SK-N-SH (cell line): ENCODE measurements around the gene PCDHB7. TPM values are rescaled to one million over a fixed set of nuclear protein-coding genes. Genes with fewer than 3 reads are reported as not detected.
"Not testable (repeated sequence)": the region's sequence is repeated elsewhere in the genome, so short reads cannot be mapped to it uniquely, and the experiment has no call there.

ENCODE experiments used
- CTCF ChIA-PET: fragments of 300-600, 350-600 bp; formaldehyde crosslinking; extraction: SDS; loops from one replicate; lab custom pipeline; 2021; lab: Yijun Ruan, JAX
- POLR2A ChIA-PET: fragments of 350-600 bp; sonication (Branson Sonifier 250); formaldehyde crosslinking; extraction: SDS; loops from one replicate; lab custom pipeline; 2020; ENCODE audit warnings: antibody characterized with exemption, inconsistent platforms; lab: Yijun Ruan, JAX
- DNase-seq: peaks from one replicate; pipeline ENCODE4 v3.0.0; 2012
- H2AFZ ChIP-seq: fragments of 200-600 bp; sonication (generic); 2 replicates; pipeline ENCODE4 v1.8.1; 2016; ENCODE audit warnings: antibody characterized with exemption, mild to moderate bottlenecking, low read depth
- H3F3A ChIP-seq: fragments of 200-600 bp; sonication (generic); replicated peaks from 2 replicates; pipeline ENCODE3; 2016; ENCODE audit warnings: antibody characterized with exemption, mild to moderate bottlenecking; ENCODE audit not compliant: insufficient read depth
- H3K27ac ChIP-seq, 2 experiments: fragments of 200-500 bp in 1 of 2; fragments of 200-600 bp in 1 of 2; sonication (Bioruptor generic) in 1 of 2; sonication (generic), shearing (Covaris generic) in 1 of 2; 2 replicates each; pipeline versions ENCODE4 v1.5.1 to v1.6.1; 2014 to 2016; ENCODE audit warnings: low read depth in 2 of 2, inconsistent platforms in 1 of 2, low read length in 1 of 2, mild to moderate bottlenecking in 1 of 2, mixed read lengths in 1 of 2
- H3K27me3 ChIP-seq: fragments of 200-600 bp; sonication (generic), shearing (Covaris generic); 2 replicates; pipeline ENCODE4 v1.6.1; 2016; ENCODE audit warnings: mixed run types; ENCODE audit not compliant: insufficient read depth
- H3K36me3 ChIP-seq, 2 experiments: fragments of 200-500 bp in 1 of 2; fragments of 200-600 bp in 1 of 2; sonication (Bioruptor generic) in 1 of 2; sonication (generic) in 1 of 2; replicated peaks in 1 of 2; 2 replicates each; pipeline versions ENCODE3 to v1.5.1; 2014 to 2016; ENCODE audit warnings: low read length in 1 of 2, mild to moderate bottlenecking in 1 of 2; ENCODE audit not compliant: insufficient read depth in 2 of 2, control insufficient read depth in 1 of 2
- H3K4me1 ChIP-seq, 2 experiments: fragments of 200-500 bp in 1 of 2; fragments of 200-600 bp in 1 of 2; sonication (Bioruptor generic) in 1 of 2; sonication (generic), shearing (Covaris generic) in 1 of 2; 2 replicates each; pipeline versions ENCODE4 v1.5.1 to v1.6.1; 2014 to 2016; ENCODE audit warnings: low read depth in 1 of 2, low read length in 1 of 2, mixed run types in 1 of 2; ENCODE audit not compliant: insufficient read depth in 2 of 2, control insufficient read depth in 1 of 2
- H3K4me2 ChIP-seq: fragments of 200-600 bp; sonication (generic), shearing (Covaris generic); 2 replicates; pipeline ENCODE4 v1.6.1; 2017; ENCODE audit warnings: mixed run types
- H3K4me3 ChIP-seq, 2 experiments: fragments of 200-500 bp in 1 of 2; fragments of 200-600 bp in 1 of 2; sonication (Bioruptor generic) in 1 of 2; sonication (generic), shearing (Covaris generic) in 1 of 2; 2 replicates each; pipeline versions ENCODE4 v1.5.1 to v1.8.1; 2014 to 2016; ENCODE audit warnings: low read depth in 2 of 2, inconsistent platforms in 1 of 2, low read length in 1 of 2, mild to moderate bottlenecking in 1 of 2, mixed read lengths in 1 of 2, moderate library complexity in 1 of 2
- H3K79me2 ChIP-seq: fragments of 200-600 bp; sonication (generic); 2 replicates; pipeline ENCODE4 v1.8.1; 2017; ENCODE audit warnings: mild to moderate bottlenecking; ENCODE audit not compliant: insufficient read depth
- H3K9ac ChIP-seq: fragments of 200-600 bp; sonication (generic); 2 replicates; pipeline ENCODE4 v1.6.1; 2017; ENCODE audit warnings: mixed run types
- H3K9me2 ChIP-seq: fragments of 200-600 bp; sonication (generic); 2 replicates; pipeline ENCODE4 v1.6.1; 2017; ENCODE audit warnings: mixed run types
- H3K9me3 ChIP-seq: fragments of 200-600 bp; sonication (generic); 2 replicates; pipeline ENCODE4 v1.6.1; 2017; ENCODE audit warnings: mixed run types, mild to moderate bottlenecking, moderate library complexity
- H4K20me1 ChIP-seq: fragments of 200-600 bp; sonication (generic); 2 replicates; pipeline ENCODE4 v1.6.1; 2017; ENCODE audit warnings: mild to moderate bottlenecking, mixed run types; ENCODE audit not compliant: insufficient read depth
- EP300 ChIP-seq, 2 experiments: IDR thresholded peaks; 2 replicates each; pipeline versions ENCODE4 v1.4.0 to v1.6.1; 2012; ENCODE audit warnings: borderline replicate concordance in 1 of 2, low read depth in 1 of 2, low read length in 1 of 2
- EZH2phosphoT487 ChIP-seq: fragments of 200-600 bp; sonication (generic); IDR thresholded peaks from 2 replicates; pipeline ENCODE4 v1.6.1; 2017; ENCODE audit warnings: low read depth, mixed run types, mild to moderate bottlenecking, antibody characterized with exemption, moderate library complexity, borderline replicate concordance
- FOSL2 ChIP-seq: IDR thresholded peaks from 2 replicates; pipeline ENCODE4 v1.4.0; 2012; ENCODE audit warnings: low read depth, mild to moderate bottlenecking, moderate library complexity, borderline replicate concordance
- FOXJ3 ChIP-seq: sonication (generic); formaldehyde crosslinking; IDR thresholded peaks from 2 replicates; pipeline ENCODE4 v1.5.1; 2020; ENCODE audit warnings: mild to moderate bottlenecking, missing genetic modification reagents
- FOXM1 ChIP-seq: IDR thresholded peaks from 2 replicates; pipeline ENCODE4 v1.4.0; 2012; ENCODE audit warnings: low read depth, mild to moderate bottlenecking
- GATA2 ChIP-seq: sonication (generic); formaldehyde crosslinking; IDR thresholded peaks from 2 replicates; pipeline ENCODE4 v1.5.0; 2020; ENCODE audit warnings: mild to moderate bottlenecking, missing genetic modification reagents
- JUND ChIP-seq: IDR thresholded peaks from 2 replicates; pipeline ENCODE4 v1.4.0; 2012
- MEF2A ChIP-seq: IDR thresholded peaks from 2 replicates; pipeline ENCODE4 v1.4.0; 2012; ENCODE audit warnings: low read depth, borderline replicate concordance
- RXRA ChIP-seq: IDR thresholded peaks from 2 replicates; pipeline ENCODE4 v1.4.0; 2012; ENCODE audit warnings: low read depth, mild to moderate bottlenecking, borderline replicate concordance
- YY1 ChIP-seq: IDR thresholded peaks from 2 replicates; pipeline ENCODE4 v1.4.0; 2012; ENCODE audit warnings: low read depth, mild to moderate bottlenecking
- WGBS: methylation state at CpG from one replicate; pipeline ENCODE4 v1.1.6; 2017; ENCODE audit warnings: low lambda C conversion rate; 5-methylcytosine and 5-hydroxymethylcytosine counted together
- polyA plus RNA-seq, 3 experiments: library from polyadenylated mRNA; depleted of rRNA; stranded (reverse); fragments of >200 nt; gene quantifications; 2 replicates each; pipeline ENCODE4 v1.2.3, GENCODE V29; 2012
- TF ChIP-seq, protein P1 (sequence below): IDR thresholded peaks from 2 replicates; pipeline ENCODE4 v1.6.1; 2012; ENCODE audit warnings: mild to moderate bottlenecking, low read depth, low read length, moderate library complexity
- TF ChIP-seq, protein P2 (sequence below): IDR thresholded peaks from 2 replicates; pipeline ENCODE4 v1.4.0; 2012; ENCODE audit warnings: low read depth, borderline replicate concordance
- TF ChIP-seq, protein P3 (sequence below): IDR thresholded peaks from 2 replicates; pipeline ENCODE4 v1.4.0; 2012; ENCODE audit warnings: low read depth
- TF ChIP-seq, protein P4 (sequence below): fragments of 150-350 bp; IDR thresholded peaks from 2 replicates; pipeline ENCODE4 v1.6.1; 2017; ENCODE audit warnings: antibody characterized with exemption, low read length, low read depth, borderline replicate concordance
- TF ChIP-seq, protein P5 (sequence below): fragments of 150-350 bp; IDR thresholded peaks from 2 replicates; pipeline ENCODE4 v1.6.1; 2016; ENCODE audit warnings: mild to moderate bottlenecking, low read depth, low read length
- TF ChIP-seq, protein P6 (sequence below): fragments of 200-600 bp; sonication (generic); IDR thresholded peaks from 2 replicates; pipeline ENCODE4 v1.6.1; 2017; ENCODE audit warnings: antibody characterized with exemption, mild to moderate bottlenecking, moderate library complexity

Gene PCDHB7
- polyA plus RNA-seq, 1 of the 3 experiments (the other 2 are of a cell fraction) = 1.7 TPM

DNA sequence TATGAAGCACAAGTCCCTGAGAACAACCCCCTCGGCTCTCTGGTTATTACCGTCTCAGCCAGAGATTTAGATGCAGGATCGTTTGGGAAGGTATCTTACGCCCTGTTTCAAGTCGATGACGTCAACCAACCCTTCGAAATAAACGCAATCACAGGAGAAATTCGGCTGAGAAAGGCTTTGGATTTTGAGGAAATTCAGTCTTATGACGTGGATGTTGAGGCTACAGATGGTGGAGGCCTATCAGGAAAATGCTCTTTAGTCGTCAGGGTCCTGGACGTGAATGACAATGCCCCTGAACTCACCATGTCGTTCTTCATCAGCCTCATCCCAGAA, 21.5 kb upstream of the PCDHB7 start:
- peaks cover 4% of the 10 kb centered on the region; the same call in 1 of the 2 replicates for H3K9me3 ChIP-seq
- DNase-seq = no peak
- no peak overlapping the region for H2AFZ ChIP-seq
- H3K9ac ChIP-seq = no peak overlapping the region
- no peaks in the 10 kb centered on the region for H3K4me1 ChIP-seq
- H4K20me1 ChIP-seq = no peaks in the 10 kb centered on the region
- no peaks in the 10 kb centered on the region for H3K9me2 ChIP-seq
- H3K27me3 ChIP-seq = no peaks in the 10 kb centered on the region
- H3K79me2 ChIP-seq = no peaks in the 10 kb centered on the region
- WGBS = 58% methylated on average over 13 of the region's 13 CpGs
- CTCF ChIA-PET = interaction anchor here (0.9 to 2.0 kb wide), 15 partner anchors 8 to 413 kb away, joined by 3 to 15 read pairs (median 7); partner anchors contain the start of genes PCDHA8, PCDHB14, PCDHB16 and PCDHB4
- peak overlapping the region; percentile 72; the same call in 1 of the 2 replicates for H3K4me2 ChIP-seq
- H3K27ac ChIP-seq = no peak overlapping the region
- POLR2A ChIA-PET = no interaction called here
- TF ChIP-seq, protein P1, sequence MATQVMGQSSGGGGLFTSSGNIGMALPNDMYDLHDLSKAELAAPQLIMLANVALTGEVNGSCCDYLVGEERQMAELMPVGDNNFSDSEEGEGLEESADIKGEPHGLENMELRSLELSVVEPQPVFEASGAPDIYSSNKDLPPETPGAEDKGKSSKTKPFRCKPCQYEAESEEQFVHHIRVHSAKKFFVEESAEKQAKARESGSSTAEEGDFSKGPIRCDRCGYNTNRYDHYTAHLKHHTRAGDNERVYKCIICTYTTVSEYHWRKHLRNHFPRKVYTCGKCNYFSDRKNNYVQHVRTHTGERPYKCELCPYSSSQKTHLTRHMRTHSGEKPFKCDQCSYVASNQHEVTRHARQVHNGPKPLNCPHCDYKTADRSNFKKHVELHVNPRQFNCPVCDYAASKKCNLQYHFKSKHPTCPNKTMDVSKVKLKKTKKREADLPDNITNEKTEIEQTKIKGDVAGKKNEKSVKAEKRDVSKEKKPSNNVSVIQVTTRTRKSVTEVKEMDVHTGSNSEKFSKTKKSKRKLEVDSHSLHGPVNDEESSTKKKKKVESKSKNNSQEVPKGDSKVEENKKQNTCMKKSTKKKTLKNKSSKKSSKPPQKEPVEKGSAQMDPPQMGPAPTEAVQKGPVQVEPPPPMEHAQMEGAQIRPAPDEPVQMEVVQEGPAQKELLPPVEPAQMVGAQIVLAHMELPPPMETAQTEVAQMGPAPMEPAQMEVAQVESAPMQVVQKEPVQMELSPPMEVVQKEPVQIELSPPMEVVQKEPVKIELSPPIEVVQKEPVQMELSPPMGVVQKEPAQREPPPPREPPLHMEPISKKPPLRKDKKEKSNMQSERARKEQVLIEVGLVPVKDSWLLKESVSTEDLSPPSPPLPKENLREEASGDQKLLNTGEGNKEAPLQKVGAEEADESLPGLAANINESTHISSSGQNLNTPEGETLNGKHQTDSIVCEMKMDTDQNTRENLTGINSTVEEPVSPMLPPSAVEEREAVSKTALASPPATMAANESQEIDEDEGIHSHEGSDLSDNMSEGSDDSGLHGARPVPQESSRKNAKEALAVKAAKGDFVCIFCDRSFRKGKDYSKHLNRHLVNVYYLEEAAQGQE = no peak
- no peak for TF ChIP-seq EP300 (IDR thresholded peaks at IDR 0.05; ENCODE audit: borderline replicate concordance in 1 of 2, low read depth in 1 of 2, low read length in 1 of 2)
- TF ChIP-seq FOXM1 = no peak
- TF ChIP-seq FOXJ3 (CRISPR knock-in tag) = no peak
- TF ChIP-seq, protein P2, sequence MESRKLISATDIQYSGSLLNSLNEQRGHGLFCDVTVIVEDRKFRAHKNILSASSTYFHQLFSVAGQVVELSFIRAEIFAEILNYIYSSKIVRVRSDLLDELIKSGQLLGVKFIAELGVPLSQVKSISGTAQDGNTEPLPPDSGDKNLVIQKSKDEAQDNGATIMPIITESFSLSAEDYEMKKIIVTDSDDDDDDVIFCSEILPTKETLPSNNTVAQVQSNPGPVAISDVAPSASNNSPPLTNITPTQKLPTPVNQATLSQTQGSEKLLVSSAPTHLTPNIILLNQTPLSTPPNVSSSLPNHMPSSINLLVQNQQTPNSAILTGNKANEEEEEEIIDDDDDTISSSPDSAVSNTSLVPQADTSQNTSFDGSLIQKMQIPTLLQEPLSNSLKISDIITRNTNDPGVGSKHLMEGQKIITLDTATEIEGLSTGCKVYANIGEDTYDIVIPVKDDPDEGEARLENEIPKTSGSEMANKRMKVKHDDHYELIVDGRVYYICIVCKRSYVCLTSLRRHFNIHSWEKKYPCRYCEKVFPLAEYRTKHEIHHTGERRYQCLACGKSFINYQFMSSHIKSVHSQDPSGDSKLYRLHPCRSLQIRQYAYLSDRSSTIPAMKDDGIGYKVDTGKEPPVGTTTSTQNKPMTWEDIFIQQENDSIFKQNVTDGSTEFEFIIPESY = no peak
- TF ChIP-seq GATA2 (CRISPR knock-in tag) = no peak
- no peak for TF ChIP-seq YY1
- TF ChIP-seq, protein P3, sequence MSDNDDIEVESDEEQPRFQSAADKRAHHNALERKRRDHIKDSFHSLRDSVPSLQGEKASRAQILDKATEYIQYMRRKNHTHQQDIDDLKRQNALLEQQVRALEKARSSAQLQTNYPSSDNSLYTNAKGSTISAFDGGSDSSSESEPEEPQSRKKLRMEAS = no peak
- no peak for TF ChIP-seq JUND
- no peak for TF ChIP-seq RXRA
- TF ChIP-seq EZH2phosphoT487 = no peak
- TF ChIP-seq FOSL2 = no peak
- TF ChIP-seq, protein P4, sequence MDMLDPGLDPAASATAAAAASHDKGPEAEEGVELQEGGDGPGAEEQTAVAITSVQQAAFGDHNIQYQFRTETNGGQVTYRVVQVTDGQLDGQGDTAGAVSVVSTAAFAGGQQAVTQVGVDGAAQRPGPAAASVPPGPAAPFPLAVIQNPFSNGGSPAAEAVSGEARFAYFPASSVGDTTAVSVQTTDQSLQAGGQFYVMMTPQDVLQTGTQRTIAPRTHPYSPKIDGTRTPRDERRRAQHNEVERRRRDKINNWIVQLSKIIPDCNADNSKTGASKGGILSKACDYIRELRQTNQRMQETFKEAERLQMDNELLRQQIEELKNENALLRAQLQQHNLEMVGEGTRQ = no peak
- no peak for TF ChIP-seq MEF2A
- TF ChIP-seq, protein P5, sequence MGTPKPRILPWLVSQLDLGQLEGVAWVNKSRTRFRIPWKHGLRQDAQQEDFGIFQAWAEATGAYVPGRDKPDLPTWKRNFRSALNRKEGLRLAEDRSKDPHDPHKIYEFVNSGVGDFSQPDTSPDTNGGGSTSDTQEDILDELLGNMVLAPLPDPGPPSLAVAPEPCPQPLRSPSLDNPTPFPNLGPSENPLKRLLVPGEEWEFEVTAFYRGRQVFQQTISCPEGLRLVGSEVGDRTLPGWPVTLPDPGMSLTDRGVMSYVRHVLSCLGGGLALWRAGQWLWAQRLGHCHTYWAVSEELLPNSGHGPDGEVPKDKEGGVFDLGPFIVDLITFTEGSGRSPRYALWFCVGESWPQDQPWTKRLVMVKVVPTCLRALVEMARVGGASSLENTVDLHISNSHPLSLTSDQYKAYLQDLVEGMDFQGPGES = no peak
- TF ChIP-seq, protein P6, sequence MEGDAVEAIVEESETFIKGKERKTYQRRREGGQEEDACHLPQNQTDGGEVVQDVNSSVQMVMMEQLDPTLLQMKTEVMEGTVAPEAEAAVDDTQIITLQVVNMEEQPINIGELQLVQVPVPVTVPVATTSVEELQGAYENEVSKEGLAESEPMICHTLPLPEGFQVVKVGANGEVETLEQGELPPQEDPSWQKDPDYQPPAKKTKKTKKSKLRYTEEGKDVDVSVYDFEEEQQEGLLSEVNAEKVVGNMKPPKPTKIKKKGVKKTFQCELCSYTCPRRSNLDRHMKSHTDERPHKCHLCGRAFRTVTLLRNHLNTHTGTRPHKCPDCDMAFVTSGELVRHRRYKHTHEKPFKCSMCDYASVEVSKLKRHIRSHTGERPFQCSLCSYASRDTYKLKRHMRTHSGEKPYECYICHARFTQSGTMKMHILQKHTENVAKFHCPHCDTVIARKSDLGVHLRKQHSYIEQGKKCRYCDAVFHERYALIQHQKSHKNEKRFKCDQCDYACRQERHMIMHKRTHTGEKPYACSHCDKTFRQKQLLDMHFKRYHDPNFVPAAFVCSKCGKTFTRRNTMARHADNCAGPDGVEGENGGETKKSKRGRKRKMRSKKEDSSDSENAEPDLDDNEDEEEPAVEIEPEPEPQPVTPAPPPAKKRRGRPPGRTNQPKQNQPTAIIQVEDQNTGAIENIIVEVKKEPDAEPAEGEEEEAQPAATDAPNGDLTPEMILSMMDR = no peak
- no peaks in the 10 kb centered on the region for H3K36me3 ChIP-seq
- H3K4me3 ChIP-seq = peak overlapping the region; percentile 54 to 65; a peak in 3 of 4 replicates
- H3F3A ChIP-seq = no peaks in the 10 kb centered on the region

DNA sequence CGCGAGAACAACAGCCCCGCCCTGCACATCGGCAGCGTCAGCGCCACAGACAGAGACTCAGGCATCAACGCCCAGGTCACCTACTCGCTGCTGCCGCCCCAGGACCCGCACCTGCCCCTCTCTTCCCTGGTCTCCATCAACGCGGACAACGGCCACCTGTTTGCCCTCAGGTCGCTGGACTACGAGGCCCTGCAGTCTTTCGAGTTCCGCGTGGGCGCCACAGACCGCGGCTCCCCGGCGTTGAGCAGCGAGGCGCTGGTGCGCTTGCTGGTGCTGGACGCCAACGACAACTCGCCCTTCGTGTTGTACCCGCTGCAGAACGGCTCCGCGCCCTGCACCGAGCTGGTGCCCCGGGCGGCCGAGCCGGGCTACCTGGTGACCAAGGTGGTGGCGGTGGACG, 20.8 kb upstream of the PCDHB7 start:
- POLR2A ChIA-PET, H3K4me2 ChIP-seq, H4K20me1 ChIP-seq, H3K9me2 ChIP-seq, H3K36me3 ChIP-seq, H3K27me3 ChIP-seq, H3F3A ChIP-seq, H3K4me3 ChIP-seq, H3K4me1 ChIP-seq, DNase-seq, H3K9me3 ChIP-seq, H2AFZ ChIP-seq, H3K9ac ChIP-seq, H3K27ac ChIP-seq, CTCF ChIA-PET, H3K79me2 ChIP-seq: not testable (repeated sequence)
- 71% methylated on average over 10 of the region's 41 CpGs for WGBS
